A673 (cell line): Measurements from ENCODE around the gene FHIP1A. TPM values are rescaled to one million over a fixed set of nuclear protein-coding genes. Genes with fewer than 3 reads are reported as not detected.

Experiments used
- BruUV-seq: library from RNA; stranded (reverse); fragments of 400-500 nt; replicated peaks from 2 replicates; lab custom pipeline; 2021; lab: Mats Ljungman, UMichigan
- CTCF ChIA-PET: fragments of 300-600 bp; sonication (Branson Sonifier 250); formaldehyde crosslinking; loops from one replicate; lab custom pipeline; 2022; ENCODE audit warnings: antibody characterized with exemption; lab: Charles Lee
- POLR2A ChIA-PET: fragments of 300-600 bp; sonication (Branson Sonifier 250); formaldehyde crosslinking; loops from one replicate; lab custom pipeline; 2022; ENCODE audit warnings: antibody characterized with exemption; ENCODE audit not compliant: low non-redundant PET; lab: Charles Lee
- DNase-seq: peaks from one replicate; pipeline ENCODE4 v3.0.0-alpha.2; 2015; ENCODE audit warnings: low spot score
- H3K27ac ChIP-seq: fragments of 200-600 bp; sonication (generic); 2 replicates; pipeline ENCODE4 v1.5.1; 2016; ENCODE audit warnings: mixed run types, low read depth, mild to moderate bottlenecking, mixed read lengths, antibody characterized with exemption, low read length; ENCODE audit not compliant: poor library complexity, severe bottlenecking
- H3K27me3 ChIP-seq: fragments of 200-600 bp; sonication (generic); replicated peaks from 2 replicates; pipeline ENCODE4 v1.6.1; 2017; ENCODE audit warnings: mixed run types, low read depth, mild to moderate bottlenecking, mixed read lengths, antibody characterized with exemption, low read length; ENCODE audit not compliant: insufficient read depth, poor library complexity
- H3K36me3 ChIP-seq: fragments of 200-600 bp; sonication (generic); 2 replicates; pipeline ENCODE4 v1.6.1; 2016; ENCODE audit warnings: mixed run types, mild to moderate bottlenecking, mixed read lengths, antibody characterized with exemption, low read length; ENCODE audit not compliant: insufficient read depth, poor library complexity, severe bottlenecking
- H3K4me1 ChIP-seq: fragments of 200-600 bp; sonication (generic); 2 replicates; pipeline ENCODE4 v1.6.1; 2017; ENCODE audit warnings: mixed run types, mild to moderate bottlenecking, mixed read lengths, antibody characterized with exemption, low read length; ENCODE audit not compliant: insufficient read depth, poor library complexity, severe bottlenecking
- H3K4me3 ChIP-seq: fragments of 200-600 bp; sonication (generic); 2 replicates; pipeline ENCODE4 v1.5.1; 2016; ENCODE audit warnings: low read depth, mixed run types, mild to moderate bottlenecking, mixed read lengths, low read length; ENCODE audit not compliant: poor library complexity, severe bottlenecking
- H3K9me3 ChIP-seq: fragments of 200-600 bp; sonication (generic); 2 replicates; pipeline ENCODE4 v1.6.1; 2016; ENCODE audit warnings: mixed run types, low read depth, mild to moderate bottlenecking, mixed read lengths, antibody characterized with exemption, low read length; ENCODE audit not compliant: poor library complexity, severe bottlenecking
- CTCF ChIP-seq: fragments of 300-800, 200-600 bp; sonication (generic); conservative IDR thresholded peaks from 2 replicates; pipeline ENCODE4 v1.5.1; 2017; ENCODE audit warnings: low read depth, mild to moderate bottlenecking, antibody characterized with exemption, low read length, moderate library complexity, mixed read lengths
- EZH2 ChIP-seq: fragments of 200-600 bp; sonication (generic); IDR thresholded peaks from 2 replicates; pipeline ENCODE4 v1.6.1; 2017; ENCODE audit warnings: borderline replicate concordance, low read depth, mild to moderate bottlenecking, mixed read lengths, antibody characterized with exemption, low read length; ENCODE audit not compliant: poor library complexity, severe bottlenecking
- intact Hi-C: fragments of 100-400 bp; cut with micrococcal nuclease; formaldehyde crosslinking; loops from one replicate; pipeline ENCODE4 v1.10.0; 2022; ENCODE audit not compliant: unreplicated experiment
- total RNA-seq: library from RNA; stranded (reverse); gene quantifications from 2 replicates; pipeline ENCODE4 v1.2.3, GENCODE V29; 2021

FHIP1A gene
- total RNA-seq, 1 experiment from 2014 or later: 0.13 TPM

GRCh38 chr4:151443247-151443646, 34.3 kb downstream of the FHIP1A start:
- POLR2A ChIA-PET: no interaction called here
- no TSS peak for BruUV-seq
- no peaks in the 10 kb centered on the region for H3K36me3 ChIP-seq

GRCh38 chr4:151443752-151444151, 34.8 kb downstream of the FHIP1A start:
- intact Hi-C loops: no loop called here
- BruUV-seq: no TSS peak
- Histone ChIP-seq H3K36me3 (no peaks in the 10 kb centered on the region), H3K27me3 (no peaks in the 10 kb centered on the region), H3K4me3 (no peak overlapping the region), H3K4me1 (no peaks in the 10 kb centered on the region), H3K9me3 (no peaks in the 10 kb centered on the region), H3K27ac (no peak overlapping the region)
- ChIA-PET POLR2A (no interaction called here), CTCF (no interaction called here)
- no peak for DNase-seq
- TF ChIP-seq EZH2 (no peak), CTCF (no peak)

More at GRCh38 chr4:151443247-151443646, 34.3 kb downstream of the FHIP1A start:
- no peak for DNase-seq
- CTCF ChIA-PET: interaction anchor here (0.5 to 0.6 kb wide), 3 partner anchors 466 to 1058 kb away, joined by 3 to 5 read pairs (median 4); no protein-coding TSS in a partner anchor
- H3K4me1 ChIP-seq: no peaks in the 10 kb centered on the region
- H3K27ac ChIP-seq: no peak overlapping the region
- no peak overlapping the region for H3K4me3 ChIP-seq
- H3K9me3 ChIP-seq: no peaks in the 10 kb centered on the region
- TF ChIP-seq CTCF (no peak), EZH2 (no peak)
- no peaks in the 10 kb centered on the region for H3K27me3 ChIP-seq
- intact Hi-C loops: no loop called here

GRCh38 chr4:151446208-151446607, 37.2 kb downstream of the FHIP1A start:
- Histone ChIP-seq H3K4me3 (no peak overlapping the region), H3K36me3 (no peaks in the 10 kb centered on the region), H3K27me3 (no peaks in the 10 kb centered on the region), H3K27ac (no peak overlapping the region), H3K9me3 (no peaks in the 10 kb centered on the region), H3K4me1 (no peaks in the 10 kb centered on the region)
- no peak for TF ChIP-seq CTCF
- TF ChIP-seq EZH2: no peak
- CTCF ChIA-PET: no interaction called here
- BruUV-seq: no TSS peak
- DNase-seq: no peak
- POLR2A ChIA-PET: no interaction called here
- intact Hi-C loops: no loop called here
